Osteocyte (in vitro differentiated cells): ENCODE results near the gene JADE1. TPM values are rescaled to one million over a fixed set of nuclear protein-coding genes. Genes with fewer than 3 reads are reported as not detected.

Experiments
- DNase-seq: peaks from one replicate; pipeline ENCODE4 v3.0.0; 2021; ENCODE audit warnings: mixed read lengths; ENCODE audit not compliant: unreplicated experiment; ENCODE audit errors: extremely low spot score
- H3K27ac Mint-ChIP-seq: one replicate; pipeline ENCODE4 v1.8.0; 2021; ENCODE audit warnings: mild to moderate bottlenecking, mixed read lengths; ENCODE audit not compliant: unreplicated experiment
- H3K27me3 Mint-ChIP-seq: one replicate; pipeline ENCODE4 v1.8.0; 2021; ENCODE audit warnings: mixed read lengths; ENCODE audit not compliant: unreplicated experiment
- H3K36me3 Mint-ChIP-seq: one replicate; pipeline ENCODE4 v1.8.0; 2021; ENCODE audit warnings: mixed read lengths; ENCODE audit not compliant: unreplicated experiment
- H3K4me1 Mint-ChIP-seq: one replicate; pipeline ENCODE4 v1.8.0; 2021; ENCODE audit warnings: mixed read lengths; ENCODE audit not compliant: unreplicated experiment
- H3K4me3 Mint-ChIP-seq: one replicate; pipeline ENCODE4 v1.8.0; 2021; ENCODE audit warnings: mild to moderate bottlenecking, moderate library complexity, mixed read lengths; ENCODE audit not compliant: unreplicated experiment
- H3K9me3 Mint-ChIP-seq: one replicate; pipeline ENCODE4 v1.8.0; 2021; ENCODE audit warnings: mixed read lengths; ENCODE audit not compliant: unreplicated experiment
- CTCF ChIP-seq: fragments of 200-600 bp; sonication (generic); IDR thresholded peaks from 2 replicates; pipeline ENCODE4 v1.5.0; 2021; ENCODE audit warnings: antibody characterized with exemption, mild to moderate bottlenecking, moderate library complexity
- total RNA-seq: library from RNA; stranded (reverse); gene quantifications from 2 replicates; pipeline ENCODE4 v1.2.1, GENCODE V29; 2021

The JADE1 gene
- total RNA-seq, 1 donor from 2014 or later = 19.7 TPM

- Mint-ChIP-seq H3K4me1 (peaks cover 28% of the 10 kb centered on the region), H3K36me3 (peaks cover 31% of the 10 kb centered on the region), H3K9me3 (no peaks in the 10 kb centered on the region), H3K4me3 (no peak overlapping the region), H3K27ac (no peak overlapping the region), H3K27me3 (no peaks in the 10 kb centered on the region)
- DNase-seq = no peak
- no peak for TF ChIP-seq CTCF
Observed at GRCh38 chr4:128858879-128859671, 49.6 kb downstream of the JADE1 start.

- Mint-ChIP-seq H3K4me1 (peaks cover 18% of the 10 kb centered on the region), H3K27ac (no peak overlapping the region), H3K27me3 (no peaks in the 10 kb centered on the region), H3K4me3 (no peak overlapping the region), H3K9me3 (no peaks in the 10 kb centered on the region), H3K36me3 (peaks cover 26% of the 10 kb centered on the region)
- DNase-seq = no peak
- TF ChIP-seq CTCF = no peak
Observed at GRCh38 chr4:128859887-128860677, 50.6 kb downstream of the JADE1 start.

- no peak for DNase-seq
- Mint-ChIP-seq H3K27me3 (no peaks in the 10 kb centered on the region), H3K27ac (no peak overlapping the region), H3K36me3 (peaks cover 28% of the 10 kb centered on the region), H3K4me3 (no peak overlapping the region), H3K4me1 (peaks cover 14% of the 10 kb centered on the region), H3K9me3 (no peaks in the 10 kb centered on the region)
- no peak for TF ChIP-seq CTCF
Observed at GRCh38 chr4:128861856-128862518, 52.5 kb downstream of the JADE1 start.

GRCh38 chr4:128862608-128863311 lies 53.3 kb downstream of the JADE1 start:
- Mint-ChIP-seq H3K27me3 (no peaks in the 10 kb centered on the region), H3K36me3 (peaks cover 24% of the 10 kb centered on the region), H3K4me1 (peaks cover 14% of the 10 kb centered on the region), H3K27ac (no peak overlapping the region), H3K4me3 (no peak overlapping the region), H3K9me3 (no peaks in the 10 kb centered on the region)
- DNase-seq = no peak
- no peak for TF ChIP-seq CTCF
